ENCODE measurements around the gene TGM3. TPM values are rescaled to one million over a fixed set of nuclear protein-coding genes. Genes with fewer than 3 reads are reported as not detected.

The TGM3 gene
- total RNA-seq, 4 donors from 2014 or later: 64.1 to 130 (median 104) TPM

GRCh38 chr20:2349801-2350200 lies 54.0 kb downstream of the TGM3 start:
- WGBS, 2 donors: 65 to 67% methylated on average over 4 of the region's 4 CpGs

GRCh38 chr20:2350606-2351005 lies 54.8 kb downstream of the TGM3 start:
- no peak overlapping the region for H3K4me3 ChIP-seq (ENCODE audit: low read depth, poor library complexity, severe bottlenecking)
- peak in 1 of 2 donors; percentile 34 for DNase-seq (ENCODE audit: low spot score in 2 of 2)
- intact Hi-C loops (cut with DNase I; ENCODE audit: low total_unique reads): no loop called here
- TF ChIP-seq POLR2A (IDR thresholded peaks at IDR 0.05) (no peak), CTCF (IDR thresholded peaks at IDR 0.05) (no peak)
- WGBS, 2 donors: 80 to 86% methylated on average over 5 of the region's 5 CpGs

More at GRCh38 chr20:2349801-2350200, 54.0 kb downstream of the TGM3 start:
- TF ChIP-seq POLR2A (IDR thresholded peaks at IDR 0.05): no peak
- no peak for TF ChIP-seq CTCF (IDR thresholded peaks at IDR 0.05)
- no peak overlapping the region for H3K4me3 ChIP-seq (ENCODE audit: low read depth, poor library complexity, severe bottlenecking)
- peak in 1 of 2 donors; percentile 53 for DNase-seq (ENCODE audit: low spot score in 2 of 2)
- intact Hi-C loops (cut with DNase I; ENCODE audit: low total_unique reads): no loop called here

GRCh38 chr20:2353231-2353630 lies 57.4 kb downstream of the TGM3 start:
- DNase-seq (ENCODE audit: low spot score in 2 of 2): no peak

GRCh38 chr20:2357114-2357513 lies 61.3 kb downstream of the TGM3 start:
- WGBS, 2 donors: 47 to 57% methylated on average over 2 of the region's 2 CpGs

More at GRCh38 chr20:2353231-2353630, 57.4 kb downstream of the TGM3 start:
- no peak overlapping the region for H3K4me3 ChIP-seq (ENCODE audit: low read depth, poor library complexity, severe bottlenecking)
- intact Hi-C loops (cut with DNase I; ENCODE audit: low total_unique reads): no loop called here
- WGBS, 2 donors: 47 to 52% methylated on average over 3 of the region's 3 CpGs
- no peak for TF ChIP-seq CTCF (IDR thresholded peaks at IDR 0.05)
- no peak for TF ChIP-seq POLR2A (IDR thresholded peaks at IDR 0.05)

GRCh38 chr20:2358006-2358405 lies 62.2 kb downstream of the TGM3 start:
- no peak for DNase-seq (ENCODE audit: low spot score in 2 of 2)
- 66 to 72% methylated on average over 3 of the region's 3 CpGs for WGBS, 2 donors
- intact Hi-C loops (cut with DNase I; ENCODE audit: low total_unique reads): no loop called here
- TF ChIP-seq POLR2A (IDR thresholded peaks at IDR 0.05) (no peak), CTCF (IDR thresholded peaks at IDR 0.05) (no peak)
- H3K4me3 ChIP-seq (ENCODE audit: low read depth, poor library complexity, severe bottlenecking): no peak overlapping the region

More at GRCh38 chr20:2357114-2357513, 61.3 kb downstream of the TGM3 start:
- TF ChIP-seq POLR2A (IDR thresholded peaks at IDR 0.05): no peak
- no peak for TF ChIP-seq CTCF (IDR thresholded peaks at IDR 0.05)
- peak in 1 of 2 donors; percentile 23 for DNase-seq (ENCODE audit: low spot score in 2 of 2)
- H3K4me3 ChIP-seq (ENCODE audit: low read depth, poor library complexity, severe bottlenecking): no peak overlapping the region
- intact Hi-C loops (cut with DNase I; ENCODE audit: low total_unique reads): no loop called here

- H3K4me3 ChIP-seq (ENCODE audit: low read depth, poor library complexity, severe bottlenecking): no peak overlapping the region
- intact Hi-C loops (cut with DNase I; ENCODE audit: low total_unique reads): no loop called here
- DNase-seq (ENCODE audit: low spot score in 2 of 2): no peak
- TF ChIP-seq POLR2A (IDR thresholded peaks at IDR 0.05): no peak
- no peak for TF ChIP-seq CTCF (IDR thresholded peaks at IDR 0.05)
Measured at GRCh38 chr20:2361035-2361593, 65.3 kb downstream of the TGM3 start.

Measured in lower leg skin (tissue), 4 donors.